Measurements from ENCODE around the gene GNLY.

- TF ChIP-seq POLR2A (IDR thresholded peaks at IDR 0.05; ENCODE audit: low read length) (no peak), GATA1 (IDR thresholded peaks at IDR 0.05; ENCODE audit: low read depth, low read length) (no peak)
Observed at GRCh38 chr2:85707304-85707703, 13.1 kb downstream of the GNLY start.

All from erythroblast (primary cell).